ENCODE measurements around the gene TBC1D32.
"Not testable (repeated sequence)": the region's sequence is repeated elsewhere in the genome, so short reads cannot be mapped to it uniquely, and the experiment has no call there.

The TBC1D32 gene

GRCh38 chr6:121187200-121187832, 147.0 kb downstream of the TBC1D32 start:
- no peak for TF ChIP-seq CTCF (IDR thresholded peaks at IDR 0.05; ENCODE audit: unreplicated experiment in 3 of 3)

GRCh38 chr6:121183742-121184141, 150.5 kb downstream of the TBC1D32 start:
- TF ChIP-seq CTCF (IDR thresholded peaks at IDR 0.05; ENCODE audit: unreplicated experiment in 3 of 3): no peak
- no peak overlapping the region for H3K27ac Mint-ChIP-seq
- peaks cover 13% of the 10 kb centered on the region for H3K36me3 Mint-ChIP-seq (ENCODE audit: low read depth)

More at GRCh38 chr6:121187200-121187832, 147.0 kb downstream of the TBC1D32 start:
- H3K36me3 Mint-ChIP-seq (ENCODE audit: low read depth): no peaks in the 10 kb centered on the region
- no peaks in the 10 kb centered on the region for H3K27me3 Mint-ChIP-seq (ENCODE audit: low read depth)
- H3K27ac Mint-ChIP-seq: no peak overlapping the region
- H3K4me3 Mint-ChIP-seq: no peak overlapping the region
- H3K9me3 Mint-ChIP-seq: no peaks in the 10 kb centered on the region
- H3K4me1 Mint-ChIP-seq: peaks cover 5% of the 10 kb centered on the region

GRCh38 chr6:121175827-121176226, 158.5 kb downstream of the TBC1D32 start:
- no peak overlapping the region for H3K27ac Mint-ChIP-seq
- TF ChIP-seq CTCF (IDR thresholded peaks at IDR 0.05; ENCODE audit: unreplicated experiment in 3 of 3): no peak
- H3K4me1 Mint-ChIP-seq: no peaks in the 10 kb centered on the region
- H3K27me3 Mint-ChIP-seq (ENCODE audit: low read depth): no peaks in the 10 kb centered on the region
- H3K4me3 Mint-ChIP-seq: no peak overlapping the region
- H3K9me3 Mint-ChIP-seq: peaks cover 5% of the 10 kb centered on the region
- H3K36me3 Mint-ChIP-seq (ENCODE audit: low read depth): peaks cover 21% of the 10 kb centered on the region

More at GRCh38 chr6:121183742-121184141, 150.5 kb downstream of the TBC1D32 start:
- Mint-ChIP-seq H3K9me3 (peaks cover 6% of the 10 kb centered on the region), H3K27me3 (ENCODE audit: low read depth) (no peaks in the 10 kb centered on the region), H3K4me3 (no peak overlapping the region), H3K4me1 (peaks cover 5% of the 10 kb centered on the region)

GRCh38 chr6:121172451-121172850, 161.8 kb downstream of the TBC1D32 start:
- not testable (repeated sequence) for H3K27ac Mint-ChIP-seq; H3K4me1 Mint-ChIP-seq; H3K27me3 Mint-ChIP-seq (ENCODE audit: low read depth); H3K4me3 Mint-ChIP-seq; H3K9me3 Mint-ChIP-seq
- peaks cover 19% of the 10 kb centered on the region for H3K36me3 Mint-ChIP-seq (ENCODE audit: low read depth)

GRCh38 chr6:121171879-121172278, 162.4 kb downstream of the TBC1D32 start:
- no peaks in the 10 kb centered on the region for H3K27me3 Mint-ChIP-seq (ENCODE audit: low read depth)
- H3K36me3 Mint-ChIP-seq (ENCODE audit: low read depth): peaks cover 15% of the 10 kb centered on the region
- H3K27ac Mint-ChIP-seq: no peak overlapping the region
- peaks cover 9% of the 10 kb centered on the region for H3K9me3 Mint-ChIP-seq
- H3K4me3 Mint-ChIP-seq: no peak overlapping the region
- H3K4me1 Mint-ChIP-seq: no peaks in the 10 kb centered on the region
- TF ChIP-seq CTCF (IDR thresholded peaks at IDR 0.05; ENCODE audit: unreplicated experiment in 3 of 3): no peak

- no peak overlapping the region for H3K4me3 Mint-ChIP-seq
- peaks cover 21% of the 10 kb centered on the region for H3K9me3 Mint-ChIP-seq
- H3K27me3 Mint-ChIP-seq (ENCODE audit: low read depth): no peaks in the 10 kb centered on the region
- no peak for TF ChIP-seq CTCF (IDR thresholded peaks at IDR 0.05; ENCODE audit: unreplicated experiment in 3 of 3)
- H3K4me1 Mint-ChIP-seq: no peaks in the 10 kb centered on the region
- no peak overlapping the region for H3K27ac Mint-ChIP-seq
- H3K36me3 Mint-ChIP-seq (ENCODE audit: low read depth): peaks cover 41% of the 10 kb centered on the region
Observed at GRCh38 chr6:121161886-121162285, 172.4 kb downstream of the TBC1D32 start.

All from nephron (organoid).